Brain microvascular endothelial cell (primary cell): ENCODE results near the gene DPP7.

Experiments used
- DNase-seq: peaks from one replicate; pipeline ENCODE4 v3.0.0-alpha.2; 2020
- H3K27ac ChIP-seq: fragments of 250-450 bp; sonication (Bioruptor Pico); 2 replicates; pipeline ENCODE4 v1.5.1; 2020; ENCODE audit warnings: mild to moderate bottlenecking, moderate library complexity
- H3K27me3 ChIP-seq: fragments of 250-450 bp; sonication (Bioruptor Pico); replicated peaks from 2 replicates; pipeline ENCODE4 v1.5.1; 2020; ENCODE audit warnings: mild to moderate bottlenecking
- H3K36me3 ChIP-seq: fragments of 250-450 bp; sonication (Bioruptor Pico); replicated peaks from 2 replicates; pipeline ENCODE4 v1.5.1; 2020; ENCODE audit warnings: mild to moderate bottlenecking
- H3K4me3 ChIP-seq: 2 replicates; pipeline ENCODE4 v1.5.1; 2011; ENCODE audit warnings: low read depth, mild to moderate bottlenecking, control low read depth, low read length, moderate library complexity
- CTCF ChIP-seq: IDR thresholded peaks from 2 replicates; pipeline ENCODE4 v1.5.1; 2011; ENCODE audit warnings: low read depth, mild to moderate bottlenecking, moderate library complexity, low read length, control low read depth, inconsistent platforms; ENCODE audit errors: missing control alignments
- in situ Hi-C: cut with HindIII; loops from 2 replicates; pipeline ENCODE4 v1.10.0; 2017; ENCODE audit warnings: low sequenced_read_pairs, low pct_ligation_motif_present

The DPP7 gene

GRCh38 chr9:137134191-137134590 is 19.7 kb upstream of the DPP7 start:
- TF ChIP-seq CTCF, result no peak
- no peak for DNase-seq
- H3K27ac ChIP-seq, result no peak overlapping the region
- H3K27me3 ChIP-seq, result peaks cover 27% of the 10 kb centered on the region
- no peak overlapping the region for H3K4me3 ChIP-seq
- in situ Hi-C loops, result no loop called here
- H3K36me3 ChIP-seq, result no peaks in the 10 kb centered on the region

GRCh38 chr9:137130176-137130755 is 15.7 kb upstream of the DPP7 start:
- in situ Hi-C loops, result no loop called here
- no peaks in the 10 kb centered on the region for H3K27me3 ChIP-seq
- DNase-seq, result no peak
- H3K4me3 ChIP-seq, result peak overlapping the region; percentile 75
- H3K27ac ChIP-seq, result peak overlapping the region; percentile 58
- TF ChIP-seq CTCF, result no peak
- no peaks in the 10 kb centered on the region for H3K36me3 ChIP-seq

GRCh38 chr9:137129456-137130175 is 15.1 kb upstream of the DPP7 start:
- peak; percentile 86 for DNase-seq
- in situ Hi-C loops, result no loop called here
- Histone ChIP-seq H3K36me3 (no peaks in the 10 kb centered on the region), H3K27me3 (no peaks in the 10 kb centered on the region), H3K4me3 (peak overlapping the region; percentile 75), H3K27ac (peak overlapping the region; percentile 58)
- no peak for TF ChIP-seq CTCF

GRCh38 chr9:137128862-137129455 is 14.4 kb upstream of the DPP7 start:
- Histone ChIP-seq H3K4me3 (peak overlapping the region; percentile 75), H3K27me3 (no peaks in the 10 kb centered on the region), H3K36me3 (no peaks in the 10 kb centered on the region), H3K27ac (peak overlapping the region; percentile 58)
- no peak for TF ChIP-seq CTCF
- in situ Hi-C loops, result no loop called here
- DNase-seq, result peak; percentile 17

- no peaks in the 10 kb centered on the region for H3K36me3 ChIP-seq
- no peak for TF ChIP-seq CTCF
- H3K4me3 ChIP-seq, result peak overlapping the region; percentile 75
- no peaks in the 10 kb centered on the region for H3K27me3 ChIP-seq
- H3K27ac ChIP-seq, result no peak overlapping the region
- DNase-seq, result no peak
- in situ Hi-C loops, result no loop called here
These were observed 13.8 kb upstream of the DPP7 start for GRCh38 chr9:137128158-137128861.
